Transverse colon (tissue), 4 donors: ENCODE results near the gene LAMB1. TPM values are rescaled to one million over a fixed set of nuclear protein-coding genes. Genes with fewer than 3 reads are reported as not detected.

Source experiments
- DNase-seq: peaks from one replicate; pipeline ENCODE4 v3.0.0-alpha.2; 2019
- H3K27ac ChIP-seq, 4 donors: fragments of 200-600 bp; sonication (generic); 2 replicates each; pipeline ENCODE4 v1.5.1; 2016 to 2018; ENCODE audit warnings: inconsistent platforms in 4 of 4
- H3K27me3 ChIP-seq: fragments of 200-600 bp; sonication (generic); 2 replicates; pipeline ENCODE4 v1.5.1; 2017; ENCODE audit warnings: inconsistent platforms
- H3K36me3 ChIP-seq, 4 donors: fragments of 200-600 bp; sonication (generic); 2 replicates each; pipeline ENCODE4 v1.5.1; 2017 to 2019; ENCODE audit warnings: inconsistent platforms in 4 of 4
- H3K4me1 ChIP-seq, 4 donors: fragments of 200-600 bp; sonication (generic); 2 replicates each; pipeline ENCODE4 v1.5.1; 2017 to 2020; ENCODE audit warnings: inconsistent platforms in 4 of 4
- H3K4me3 ChIP-seq, 4 donors: fragments of 200-600 bp; sonication (generic); 1 replicate in 1 of 4; 2 replicates in 3 of 4; pipeline versions ENCODE4 v1.5.1 to v1.6.1; 2017 to 2019; ENCODE audit warnings: inconsistent platforms in 4 of 4
- H3K9me3 ChIP-seq, 2 donors: fragments of 200-600 bp; sonication (generic); 2 replicates each; pipeline ENCODE4 v1.5.1; 2017 to 2019; ENCODE audit warnings: inconsistent platforms in 2 of 2
- CTCF ChIP-seq, 5 experiments: fragments of 200-600 bp in 3 of 5; fragments of 450-650 bp in 2 of 5; sonication (generic) in 3 of 5; IDR thresholded peaks; 1 replicate in 2 of 5; 2 replicates in 3 of 5; pipeline ENCODE4 v1.5.1; 2016 to 2017; ENCODE audit warnings: antibody characterized with exemption in 5 of 5, inconsistent platforms in 3 of 5, mild to moderate bottlenecking in 2 of 5, moderate library complexity in 1 of 5
- EP300 ChIP-seq: sonication (generic); formaldehyde crosslinking; IDR thresholded peaks from one replicate; pipeline ENCODE4 v1.6.1; 2017; ENCODE audit warnings: antibody characterized with exemption, low read depth
- POLR2A ChIP-seq: fragments of 450-650 bp; IDR thresholded peaks from one replicate; pipeline ENCODE4 v1.6.1; 2016; ENCODE audit warnings: antibody characterized with exemption, mild to moderate bottlenecking, moderate library complexity
- POLR2AphosphoS5 ChIP-seq, 3 donors: sonication (generic); formaldehyde crosslinking; IDR thresholded peaks; one replicate each; pipeline ENCODE4 v1.6.1; 2016; ENCODE audit warnings: antibody characterized with exemption in 3 of 3
- WGBS, 2 donors: methylation state at CpG; one replicate each; pipeline ENCODE4 v1.1.5; 2018; ENCODE audit warnings: low coverage in 1 of 2; 5-methylcytosine and 5-hydroxymethylcytosine counted together
- in situ Hi-C, 4 donors: fragments of 200-750 bp; cut with MboI; loops; one replicate each; pipeline versions ENCODE4 v1.15.0 to v1.15.1; 2017; ENCODE audit warnings: low sequenced_read_pairs in 3 of 4, low pct_ligation_motif_present in 1 of 4, low pct_unique_long_range_greater_than_20kb in 1 of 4
- intact Hi-C: fragments of 100-400 bp; cut with DNase I; formaldehyde crosslinking; loops from one replicate; pipeline ENCODE4 v1.15.1; 2023; ENCODE audit warnings: low total_unique reads
- total RNA-seq, 4 donors: library from RNA; depleted of rRNA; stranded (reverse); fragments of >200 nt; gene quantifications; one replicate each; pipeline ENCODE4 v1.1.0, GENCODE V29; 2016

The LAMB1 gene
- total RNA-seq, 4 donors from 2014 or later: 54.2 to 119 (median 90.3) TPM

GRCh38 chr7:107962817-107963216 is 40.1 kb downstream of the LAMB1 start:
- TF ChIP-seq CTCF (IDR thresholded peaks at IDR 0.05) (no peak), POLR2AphosphoS5 (IDR thresholded peaks at IDR 0.05) (no peak), EP300 (no peak), POLR2A (no peak)
- Histone ChIP-seq H3K9me3 (no peaks in the 10 kb centered on the region), H3K27ac (no peak overlapping the region), H3K4me3 (no peak overlapping the region), H3K27me3 (no peaks in the 10 kb centered on the region), H3K36me3 (peaks cover 0 to 22% (median 6%) of the 10 kb centered on the region in 4 donors), H3K4me1 (peaks cover 10 to 24% (median 12%) of the 10 kb centered on the region in 4 donors)
- WGBS, 2 donors: 96 to 98% methylated on average over 5 to 9 of the region's 9 CpGs
- in situ Hi-C loops (no loop called here), intact Hi-C loops (no loop called here)
- no peak for DNase-seq

- TF ChIP-seq POLR2AphosphoS5 (IDR thresholded peaks at IDR 0.05) (peak in 2 of 3 donors; percentile 48 to 51), EP300 (no peak)
- Histone ChIP-seq H3K4me3 (no peak overlapping the region), H3K4me1 (peaks cover 0 to 19% (median 10%) of the 10 kb centered on the region in 4 donors), H3K27ac (peak overlapping the region; percentile 11 to 63 (median 28)), H3K36me3 (peaks cover 0 to 22% (median 6%) of the 10 kb centered on the region in 4 donors), H3K27me3 (no peaks in the 10 kb centered on the region), H3K9me3 (no peaks in the 10 kb centered on the region)
- DNase-seq: peak; percentile 37
- 57 to 64% methylated on average over 6 to 9 of the region's 9 CpGs for WGBS, 2 donors
- in situ Hi-C loops: no loop called here
- intact Hi-C loops: no loop called here
Measured at GRCh38 chr7:107961405-107961804, 41.6 kb downstream of the LAMB1 start.

GRCh38 chr7:107960272-107960671 is 42.7 kb downstream of the LAMB1 start:
- in situ Hi-C loops: no loop called here
- intact Hi-C loops: no loop called here
- DNase-seq: no peak
- H3K4me1 ChIP-seq: peaks cover 0 to 19% (median 10%) of the 10 kb centered on the region in 4 donors
- TF ChIP-seq POLR2AphosphoS5 (IDR thresholded peaks at IDR 0.05) (no peak), EP300 (no peak), POLR2A (no peak), CTCF (IDR thresholded peaks at IDR 0.05) (no peak)
- no peaks in the 10 kb centered on the region for H3K27me3 ChIP-seq
- no peaks in the 10 kb centered on the region for H3K9me3 ChIP-seq
- WGBS, 2 donors: 87% methylated on average over 5 of the region's 5 CpGs; no CpG with 5 or more reads in 1 of the 2 donors
- H3K36me3 ChIP-seq: peaks cover 0 to 22% (median 4%) of the 10 kb centered on the region in 4 donors
- peak overlapping the region; percentile 23 to 67 (median 48) for H3K27ac ChIP-seq
- H3K4me3 ChIP-seq: no peak overlapping the region

GRCh38 chr7:107959527-107959898 is 43.4 kb downstream of the LAMB1 start:
- Histone ChIP-seq H3K27me3 (no peaks in the 10 kb centered on the region), H3K4me1 (peaks cover 0 to 19% (median 10%) of the 10 kb centered on the region in 4 donors), H3K4me3 (no peak overlapping the region), H3K27ac (peak overlapping the region; percentile 34 to 67 (median 60)), H3K36me3 (peaks cover 0 to 19% (median 4%) of the 10 kb centered on the region in 4 donors), H3K9me3 (no peaks in the 10 kb centered on the region)
- 78% methylated on average over 10 of the region's 10 CpGs; no CpG with 5 or more reads in 1 of the 2 donors for WGBS, 2 donors
- DNase-seq: no peak
- intact Hi-C loops (no loop called here), in situ Hi-C loops (no loop called here)
- TF ChIP-seq POLR2AphosphoS5 (IDR thresholded peaks at IDR 0.05) (no peak), EP300 (no peak), POLR2A (no peak)

- in situ Hi-C loops: no loop called here
- Histone ChIP-seq H3K27ac (peak overlapping the region; percentile 52 to 67 (median 60)), H3K27me3 (no peaks in the 10 kb centered on the region), H3K36me3 (peaks cover 0 to 16% (median 4%) of the 10 kb centered on the region in 4 donors), H3K9me3 (no peaks in the 10 kb centered on the region), H3K4me3 (no peak overlapping the region), H3K4me1 (peaks cover 0 to 19% (median 10%) of the 10 kb centered on the region in 4 donors)
- TF ChIP-seq EP300: no peak
- TF ChIP-seq POLR2AphosphoS5 (IDR thresholded peaks at IDR 0.05): peak in 2 of 3 donors; percentile 31 to 34
- WGBS, 2 donors: 64 to 80% methylated on average over 4 to 14 of the region's 14 CpGs
- DNase-seq: no peak
- intact Hi-C loops: no loop called here
Measured at GRCh38 chr7:107958764-107959526, 44.0 kb downstream of the LAMB1 start.
